Activated T-cell treated with anti-CD3 and anti-CD28 coated beads, Interleukin-2, amount 50 U/mL, for 4 hours (primary cell): ENCODE results near the gene PAH. TPM values are rescaled to one million over a fixed set of nuclear protein-coding genes. Genes with fewer than 3 reads are reported as not detected.

ENCODE experiments used
- ATAC-seq, 2 donors: fragments of 200-7000 bp; cut with Tn5 transposase; one replicate each; pipeline ENCODE4 v1.10.0; 2021
- DNase-seq: peaks from one replicate; pipeline ENCODE4 v3.0.0-alpha.2; 2020
- H3K27me3 Mint-ChIP-seq: one replicate; pipeline ENCODE4 v1.8.0; 2021; ENCODE audit warnings: low read depth, mixed read lengths
- H3K36me3 Mint-ChIP-seq: one replicate; pipeline ENCODE4 v1.8.0; 2022; ENCODE audit warnings: mixed read lengths; ENCODE audit not compliant: insufficient read depth
- H3K4me1 Mint-ChIP-seq: one replicate; pipeline ENCODE4 v1.8.0; 2021; ENCODE audit warnings: low read depth, mixed read lengths
- H3K4me3 Mint-ChIP-seq: one replicate; pipeline ENCODE4 v1.8.0; 2021; ENCODE audit warnings: mild to moderate bottlenecking, moderate library complexity, mixed read lengths
- H3K9me3 Mint-ChIP-seq: one replicate; pipeline ENCODE4 v1.8.0; 2021; ENCODE audit warnings: mixed read lengths
- total RNA-seq, 3 donors: library from RNA; stranded (reverse); gene quantifications; one replicate each; pipeline ENCODE4 v1.2.1, GENCODE V29; 2021

Gene PAH
- total RNA-seq, 3 donors from 2014 or later = 0.32 to 0.71 (median 0.46) TPM

- Mint-ChIP-seq H3K9me3 (no peaks in the 10 kb centered on the region), H3K4me1 (no peaks in the 10 kb centered on the region), H3K4me3 (no peak overlapping the region), H3K36me3 (no peaks in the 10 kb centered on the region), H3K27me3 (peaks cover 2% of the 10 kb centered on the region)
- DNase-seq (no peak), ATAC-seq (no peak)
Observed at GRCh38 chr12:102891756-102892155, 25.3 kb downstream of the PAH start.

- no peaks in the 10 kb centered on the region for H3K36me3 Mint-ChIP-seq
- no peak for DNase-seq
- H3K9me3 Mint-ChIP-seq = no peaks in the 10 kb centered on the region
- H3K4me3 Mint-ChIP-seq = no peak overlapping the region
- ATAC-seq = no peak
- H3K27me3 Mint-ChIP-seq = no peaks in the 10 kb centered on the region
- no peaks in the 10 kb centered on the region for H3K4me1 Mint-ChIP-seq
Observed at GRCh38 chr12:102888511-102888910, 28.5 kb downstream of the PAH start.

- peaks cover 6% of the 10 kb centered on the region for H3K27me3 Mint-ChIP-seq
- no peaks in the 10 kb centered on the region for H3K9me3 Mint-ChIP-seq
- DNase-seq (no peak), ATAC-seq (no peak)
- no peaks in the 10 kb centered on the region for H3K36me3 Mint-ChIP-seq
- no peak overlapping the region for H3K4me3 Mint-ChIP-seq
- no peaks in the 10 kb centered on the region for H3K4me1 Mint-ChIP-seq
Observed at GRCh38 chr12:102885043-102885932, 31.8 kb downstream of the PAH start.

- H3K4me1 Mint-ChIP-seq = no peaks in the 10 kb centered on the region
- no peaks in the 10 kb centered on the region for H3K36me3 Mint-ChIP-seq
- H3K27me3 Mint-ChIP-seq = peaks cover 9% of the 10 kb centered on the region
- DNase-seq (peak; percentile 10), ATAC-seq (peak in 1 of 2 donors; percentile 59)
- H3K4me3 Mint-ChIP-seq = no peak overlapping the region
- no peaks in the 10 kb centered on the region for H3K9me3 Mint-ChIP-seq
Observed at GRCh38 chr12:102883204-102883799, 33.7 kb downstream of the PAH start.

GRCh38 chr12:102880783-102881182 is 36.3 kb downstream of the PAH start:
- no peaks in the 10 kb centered on the region for H3K36me3 Mint-ChIP-seq
- DNase-seq = no peak
- H3K27me3 Mint-ChIP-seq = peaks cover 9% of the 10 kb centered on the region
- no peaks in the 10 kb centered on the region for H3K4me1 Mint-ChIP-seq
- no peaks in the 10 kb centered on the region for H3K9me3 Mint-ChIP-seq
- no peak overlapping the region for H3K4me3 Mint-ChIP-seq
- no peak for ATAC-seq

- DNase-seq (no peak), ATAC-seq (peak; percentile 46 to 65)
- Mint-ChIP-seq H3K4me1 (no peaks in the 10 kb centered on the region), H3K4me3 (no peak overlapping the region), H3K36me3 (no peaks in the 10 kb centered on the region), H3K27me3 (peaks cover 9% of the 10 kb centered on the region), H3K9me3 (no peaks in the 10 kb centered on the region)
Observed at GRCh38 chr12:102879144-102879763, 37.8 kb downstream of the PAH start.

- Mint-ChIP-seq H3K27me3 (peaks cover 7% of the 10 kb centered on the region), H3K4me1 (no peaks in the 10 kb centered on the region), H3K36me3 (no peaks in the 10 kb centered on the region), H3K4me3 (no peak overlapping the region), H3K9me3 (no peaks in the 10 kb centered on the region)
- DNase-seq = no peak
- no peak for ATAC-seq
Observed at GRCh38 chr12:102876883-102877282, 40.2 kb downstream of the PAH start.

- H3K4me3 Mint-ChIP-seq = no peak overlapping the region
- DNase-seq (no peak), ATAC-seq (no peak)
- H3K27me3 Mint-ChIP-seq = peaks cover 3% of the 10 kb centered on the region
- H3K36me3 Mint-ChIP-seq = no peaks in the 10 kb centered on the region
- H3K9me3 Mint-ChIP-seq = no peaks in the 10 kb centered on the region
- no peaks in the 10 kb centered on the region for H3K4me1 Mint-ChIP-seq
Observed at GRCh38 chr12:102874819-102875218, 42.2 kb downstream of the PAH start.

GRCh38 chr12:102873077-102873476 is 44.0 kb downstream of the PAH start:
- no peaks in the 10 kb centered on the region for H3K36me3 Mint-ChIP-seq
- H3K4me3 Mint-ChIP-seq = no peak overlapping the region
- ATAC-seq (no peak), DNase-seq (no peak)
- H3K9me3 Mint-ChIP-seq = no peaks in the 10 kb centered on the region
- no peaks in the 10 kb centered on the region for H3K4me1 Mint-ChIP-seq
- H3K27me3 Mint-ChIP-seq = no peaks in the 10 kb centered on the region

- no peak for DNase-seq
- no peak overlapping the region for H3K4me3 Mint-ChIP-seq
- no peaks in the 10 kb centered on the region for H3K27me3 Mint-ChIP-seq
- no peaks in the 10 kb centered on the region for H3K4me1 Mint-ChIP-seq
- no peaks in the 10 kb centered on the region for H3K9me3 Mint-ChIP-seq
- H3K36me3 Mint-ChIP-seq = no peaks in the 10 kb centered on the region
- ATAC-seq = no peak
Observed at GRCh38 chr12:102871014-102871413, 46.0 kb downstream of the PAH start.

GRCh38 chr12:102869571-102869970 is 47.5 kb downstream of the PAH start:
- Mint-ChIP-seq H3K9me3 (no peaks in the 10 kb centered on the region), H3K27me3 (no peaks in the 10 kb centered on the region), H3K36me3 (no peaks in the 10 kb centered on the region), H3K4me1 (no peaks in the 10 kb centered on the region), H3K4me3 (no peak overlapping the region)
- DNase-seq = no peak
- ATAC-seq = no peak

- no peak overlapping the region for H3K4me3 Mint-ChIP-seq
- no peaks in the 10 kb centered on the region for H3K9me3 Mint-ChIP-seq
- H3K36me3 Mint-ChIP-seq = no peaks in the 10 kb centered on the region
- DNase-seq = no peak
- no peaks in the 10 kb centered on the region for H3K27me3 Mint-ChIP-seq
- no peaks in the 10 kb centered on the region for H3K4me1 Mint-ChIP-seq
- ATAC-seq = no peak
Observed at GRCh38 chr12:102865821-102866615, 51.0 kb downstream of the PAH start.

- ATAC-seq = no peak
- no peak for DNase-seq
- no peak overlapping the region for H3K4me3 Mint-ChIP-seq
- no peaks in the 10 kb centered on the region for H3K36me3 Mint-ChIP-seq
- H3K9me3 Mint-ChIP-seq = no peaks in the 10 kb centered on the region
- no peaks in the 10 kb centered on the region for H3K4me1 Mint-ChIP-seq
- no peaks in the 10 kb centered on the region for H3K27me3 Mint-ChIP-seq
Observed at GRCh38 chr12:102862486-102862885, 54.6 kb downstream of the PAH start.

- Mint-ChIP-seq H3K4me1 (no peaks in the 10 kb centered on the region), H3K36me3 (no peaks in the 10 kb centered on the region), H3K4me3 (no peak overlapping the region), H3K27me3 (peaks cover 6% of the 10 kb centered on the region), H3K9me3 (no peaks in the 10 kb centered on the region)
- DNase-seq = no peak
- no peak for ATAC-seq
Observed at GRCh38 chr12:102851246-102851645, 65.8 kb downstream of the PAH start.
